H7 (cell line): ENCODE measurements around the gene NECTIN2. TPM values are rescaled to one million over a fixed set of nuclear protein-coding genes. Genes with fewer than 3 reads are reported as not detected.
"Not testable (repeated sequence)": the region's sequence is repeated elsewhere in the genome, so short reads cannot be mapped to it uniquely, and the experiment has no call there.

Experiments used
- DNase-seq: peaks from one replicate; pipeline ENCODE4 v3.0.0; 2012
- H3K27me3 ChIP-seq: 2 replicates; pipeline ENCODE4 v1.6.0; 2011; ENCODE audit warnings: mild to moderate bottlenecking, low read length; ENCODE audit not compliant: control insufficient read depth, insufficient read depth
- H3K36me3 ChIP-seq: replicated peaks from 2 replicates; pipeline ENCODE4 v1.5.1; 2011; ENCODE audit warnings: low read length; ENCODE audit not compliant: control insufficient read depth, insufficient read depth
- H3K4me3 ChIP-seq: 2 replicates; pipeline ENCODE4 v1.5.1; 2011; ENCODE audit warnings: low read depth, mild to moderate bottlenecking, control low read depth, low read length, moderate library complexity; ENCODE audit not compliant: insufficient read depth
- total RNA-seq: library from RNA; depleted of rRNA; stranded (reverse); fragments of >200 nt; shearing (Covaris generic); gene quantifications from 2 replicates; pipeline ENCODE4 v1.2.3, GENCODE V29; 2014

The NECTIN2 gene
- total RNA-seq, 1 experiment from 2014 or later: 207 TPM

GRCh38 chr19:44856421-44857083 is 10.5 kb downstream of the NECTIN2 start:
- Histone ChIP-seq H3K4me3 (no peak overlapping the region), H3K27me3 (no peaks in the 10 kb centered on the region), H3K36me3 (peaks cover 1% of the 10 kb centered on the region; the same call in 1 of the 2 replicates)
- peak; percentile 39 for DNase-seq

DNA sequence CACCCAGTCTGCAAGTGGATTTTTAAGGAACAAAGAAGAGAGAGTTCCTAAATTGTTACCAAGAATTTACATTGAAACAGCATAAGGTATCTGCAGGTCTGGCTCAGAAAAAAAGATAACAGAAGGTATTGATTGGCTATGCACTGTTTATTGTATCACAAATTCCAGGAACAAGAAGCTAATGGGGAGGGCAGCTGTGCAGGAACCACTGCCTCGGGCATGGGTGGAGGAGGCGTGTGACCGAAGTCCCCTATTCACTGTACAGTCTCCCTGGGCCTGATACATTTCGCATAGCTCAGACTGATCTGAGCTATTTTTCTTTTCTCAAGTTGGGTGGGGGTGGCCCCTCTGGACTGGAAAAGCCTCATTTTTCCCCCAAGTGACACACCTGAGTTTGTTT is 11.7 kb downstream of the NECTIN2 start:
- DNase-seq: peak; percentile 11
- no peaks in the 10 kb centered on the region for H3K27me3 ChIP-seq
- H3K36me3 ChIP-seq: peaks cover 1% of the 10 kb centered on the region; the same call in 1 of the 2 replicates
- no peak overlapping the region for H3K4me3 ChIP-seq

DNA sequence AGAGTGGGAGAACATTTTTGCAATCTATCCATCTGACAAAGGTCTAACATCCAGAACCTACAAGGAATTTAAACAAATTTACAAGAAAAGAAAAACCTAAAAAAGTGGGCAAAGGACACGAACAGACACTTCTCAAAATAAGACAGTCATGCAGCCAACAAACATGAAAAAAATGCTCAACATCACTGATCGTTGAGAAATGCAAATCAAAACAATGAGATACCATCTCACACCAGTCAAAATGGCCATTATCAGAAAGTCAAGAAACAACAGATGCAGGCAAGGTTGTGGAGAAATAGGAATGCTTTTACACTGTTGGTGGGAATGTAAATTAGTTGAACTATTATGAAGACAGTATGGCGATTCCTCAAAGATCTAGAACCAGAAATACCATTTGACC is 15.5 kb downstream of the NECTIN2 start:
- H3K27me3 ChIP-seq, DNase-seq, H3K4me3 ChIP-seq: not testable (repeated sequence)
- peaks cover 13% of the 10 kb centered on the region for H3K36me3 ChIP-seq

- no peak for DNase-seq
- no peak overlapping the region for H3K4me3 ChIP-seq
- H3K27me3 ChIP-seq: no peaks in the 10 kb centered on the region
- H3K36me3 ChIP-seq: peaks cover 16% of the 10 kb centered on the region
Observed at GRCh38 chr19:44863990-44864389, 17.9 kb downstream of the NECTIN2 start.

GRCh38 chr19:44865196-44865767 is 19.2 kb downstream of the NECTIN2 start:
- DNase-seq: peak; percentile 36
- no peak overlapping the region for H3K4me3 ChIP-seq
- H3K27me3 ChIP-seq: no peaks in the 10 kb centered on the region
- H3K36me3 ChIP-seq: peaks cover 19% of the 10 kb centered on the region

DNA sequence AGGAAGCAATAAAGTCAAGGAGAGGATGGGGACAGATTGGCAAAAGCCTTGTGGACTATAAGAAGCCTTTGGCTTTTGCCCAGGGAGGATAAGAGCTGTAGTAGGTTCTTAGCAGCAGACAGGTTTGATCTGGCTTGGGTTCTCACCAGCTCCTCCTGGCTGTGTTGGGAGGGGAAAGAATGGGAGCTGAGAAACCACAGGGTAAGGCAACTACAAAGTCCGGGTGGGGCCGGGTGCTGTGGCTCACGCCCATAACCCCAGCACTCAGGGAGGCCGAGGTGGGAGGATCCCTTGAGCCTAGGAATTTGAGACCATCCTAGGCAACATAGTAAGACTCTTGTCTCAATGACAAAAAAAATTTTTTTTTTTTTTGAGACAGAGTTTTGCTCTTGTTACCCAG is 20.6 kb downstream of the NECTIN2 start:
- Histone ChIP-seq H3K4me3 (no peak overlapping the region), H3K36me3 (peaks cover 27% of the 10 kb centered on the region), H3K27me3 (no peaks in the 10 kb centered on the region)
- peak; percentile 22 for DNase-seq

GRCh38 chr19:44867578-44867977 is 21.5 kb downstream of the NECTIN2 start:
- peak; percentile 22 for DNase-seq
- Histone ChIP-seq H3K36me3 (peaks cover 36% of the 10 kb centered on the region), H3K4me3 (no peak overlapping the region), H3K27me3 (no peaks in the 10 kb centered on the region)

- Histone ChIP-seq H3K4me3 (no peak overlapping the region), H3K36me3 (peaks cover 56% of the 10 kb centered on the region), H3K27me3 (no peaks in the 10 kb centered on the region)
- no peak for DNase-seq
Observed at GRCh38 chr19:44869733-44870470, 23.8 kb downstream of the NECTIN2 start.

GRCh38 chr19:44871809-44872208 is 25.7 kb downstream of the NECTIN2 start:
- H3K4me3 ChIP-seq: no peak overlapping the region
- no peak for DNase-seq
- peaks cover 58% of the 10 kb centered on the region for H3K36me3 ChIP-seq
- no peaks in the 10 kb centered on the region for H3K27me3 ChIP-seq

DNA sequence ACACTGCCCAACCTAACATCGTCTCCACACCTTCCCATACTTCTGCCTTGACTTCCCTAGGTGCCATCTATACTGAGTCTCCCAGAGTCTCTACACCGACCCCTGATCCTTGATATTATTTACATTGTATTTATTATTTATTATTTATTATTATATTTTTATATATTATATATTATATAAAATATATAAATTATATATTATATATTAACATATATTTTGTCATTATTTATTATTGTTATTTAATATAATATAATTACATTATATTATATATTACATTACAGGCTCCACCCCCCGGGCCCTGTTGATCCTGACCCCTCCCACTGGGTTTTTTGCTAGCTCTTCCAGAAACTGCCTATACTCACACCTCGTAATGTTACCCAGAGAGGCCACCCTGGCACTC is 26.6 kb downstream of the NECTIN2 start:
- no peak for DNase-seq
- no peak overlapping the region for H3K4me3 ChIP-seq
- H3K27me3 ChIP-seq: no peaks in the 10 kb centered on the region
- peaks cover 61% of the 10 kb centered on the region for H3K36me3 ChIP-seq

DNA sequence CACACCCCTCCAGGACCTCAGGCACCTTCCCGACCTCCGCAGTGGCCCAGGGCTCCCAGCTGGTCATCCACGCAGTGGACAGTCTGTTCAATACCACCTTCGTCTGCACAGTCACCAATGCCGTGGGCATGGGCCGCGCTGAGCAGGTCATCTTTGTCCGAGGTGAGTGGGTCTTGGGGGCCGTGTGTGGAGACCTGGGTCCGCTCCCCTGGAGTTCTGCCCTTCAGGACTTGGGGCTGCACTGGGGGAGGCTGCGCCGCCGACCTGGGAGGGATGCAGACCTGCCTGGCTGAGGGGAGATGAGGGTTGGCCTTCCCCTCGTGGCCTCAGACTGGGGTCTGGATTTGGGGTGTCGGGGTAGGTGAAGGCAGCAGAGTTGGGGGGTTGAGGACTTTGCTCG is 28.2 kb downstream of the NECTIN2 start:
- peaks cover 61% of the 10 kb centered on the region for H3K36me3 ChIP-seq

DNA sequence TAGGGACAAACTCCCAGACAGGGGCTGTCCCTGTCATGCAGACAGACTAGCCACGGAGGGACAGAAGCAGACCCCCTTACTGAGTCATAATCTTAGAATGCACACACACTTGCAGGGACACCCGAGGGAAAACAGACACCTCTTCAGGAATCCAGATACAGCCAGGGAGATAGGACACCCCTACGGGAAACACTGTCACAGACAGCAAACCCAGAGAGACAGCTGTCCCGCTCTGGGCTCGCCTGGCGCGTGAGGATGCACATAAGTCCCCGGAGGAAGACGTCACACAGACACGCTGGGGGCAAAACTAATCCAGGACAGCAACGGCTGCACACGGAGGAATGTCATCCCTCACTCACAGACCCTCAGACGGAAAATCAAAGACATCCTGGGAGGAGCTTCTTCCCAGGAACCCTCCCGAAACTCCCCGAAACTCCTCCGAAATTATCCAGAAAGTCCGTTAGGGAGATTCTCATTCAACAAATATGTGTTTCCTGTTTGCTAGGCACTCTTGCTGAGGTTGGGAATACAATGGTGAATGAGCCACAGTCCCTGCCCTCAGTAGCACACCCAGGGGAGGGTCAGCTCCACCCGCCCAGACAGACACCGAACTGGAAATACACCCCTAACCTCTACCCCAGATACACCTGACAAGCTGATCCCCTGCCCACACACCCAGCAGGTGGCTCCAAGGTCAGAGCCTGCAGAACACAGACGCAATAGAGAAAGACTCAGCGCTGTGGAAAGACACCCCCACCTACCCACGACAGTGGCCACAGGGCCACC is 29.8 kb downstream of the NECTIN2 start:
- Histone ChIP-seq H3K27me3 (no peaks in the 10 kb centered on the region), H3K36me3 (peaks cover 60% of the 10 kb centered on the region), H3K4me3 (no peak overlapping the region)
- peak; percentile 15 for DNase-seq

More for the DNA sequence above, 28.2 kb downstream of the NECTIN2 start:
- no peaks in the 10 kb centered on the region for H3K27me3 ChIP-seq
- peak; percentile 11 for DNase-seq
- H3K4me3 ChIP-seq: no peak overlapping the region

DNA sequence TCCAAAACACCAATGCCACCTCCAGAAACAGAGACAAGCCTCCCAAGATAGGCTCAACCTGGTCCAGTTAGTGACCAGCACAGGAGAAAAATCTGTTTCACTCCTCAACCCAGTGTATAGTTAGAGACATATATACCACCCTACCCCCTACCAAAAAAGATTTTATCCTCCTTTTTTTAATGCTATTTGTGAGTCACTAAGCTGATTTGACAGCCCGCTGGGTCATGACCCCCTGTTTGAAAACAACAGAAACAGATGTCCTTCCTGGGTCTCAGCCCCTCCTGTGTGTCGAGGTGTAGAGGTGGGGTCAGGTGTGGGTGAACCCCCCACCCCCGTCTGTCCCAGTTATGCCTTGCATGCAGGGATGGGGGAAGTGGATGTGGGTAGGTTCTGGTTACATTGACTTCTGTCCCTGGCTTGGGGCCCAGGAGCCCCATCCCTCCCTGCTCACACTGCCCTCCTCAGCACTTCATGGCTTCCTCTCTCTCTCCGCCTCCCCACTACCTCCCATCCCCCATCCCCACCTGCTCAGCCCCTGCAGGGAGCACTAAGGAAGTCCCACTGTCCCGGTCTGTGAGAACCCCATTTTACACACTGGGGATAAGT is 30.9 kb downstream of the NECTIN2 start:
- DNase-seq: peak; percentile 52
- no peaks in the 10 kb centered on the region for H3K27me3 ChIP-seq
- no peak overlapping the region for H3K4me3 ChIP-seq
- peaks cover 50% of the 10 kb centered on the region for H3K36me3 ChIP-seq
